GM21717 (cell line): ENCODE data around the gene MAP2.
A peak's percentile ranks its signal among the peaks of the same experiment; 100 is the strongest.
"Not testable (repeated sequence)": the region's sequence is repeated elsewhere in the genome, so short reads cannot be mapped to it uniquely, and the experiment has no call there.

Experiments
- ATAC-seq: cut with Tn5 transposase; IDR thresholded peaks from one replicate; pipeline ENCODE4 v1.9.1; 2021; ENCODE audit warnings: mild to moderate bottlenecking, moderate library complexity; ENCODE audit not compliant: unreplicated experiment

The MAP2 gene

GRCh38 chr2:209584472-209584871 is 160.6 kb downstream of the MAP2 start:
- no peak for ATAC-seq

GRCh38 chr2:209584915-209585314 is 161.1 kb downstream of the MAP2 start:
- no peak for ATAC-seq

- no peak for ATAC-seq
Measured at GRCh38 chr2:209591021-209591420, 167.2 kb downstream of the MAP2 start.

GRCh38 chr2:209592106-209592505 is 168.3 kb downstream of the MAP2 start:
- ATAC-seq: no peak

- ATAC-seq: no peak
Measured at GRCh38 chr2:209593930-209594329, 170.1 kb downstream of the MAP2 start.

- no peak for ATAC-seq
Measured at GRCh38 chr2:209596262-209596661, 172.4 kb downstream of the MAP2 start.

GRCh38 chr2:209598227-209598626 is 174.4 kb downstream of the MAP2 start:
- ATAC-seq: not testable (repeated sequence)

- ATAC-seq: no peak
Measured at GRCh38 chr2:209600341-209601171, 176.7 kb downstream of the MAP2 start.

- no peak for ATAC-seq
Measured at GRCh38 chr2:209601497-209601896, 177.7 kb downstream of the MAP2 start.

GRCh38 chr2:209602259-209602658 is 178.4 kb downstream of the MAP2 start:
- no peak for ATAC-seq

GRCh38 chr2:209609531-209609930 is 185.7 kb downstream of the MAP2 start:
- ATAC-seq: no peak

- ATAC-seq: no peak
Measured at GRCh38 chr2:209610631-209611030, 186.8 kb downstream of the MAP2 start.

GRCh38 chr2:209613649-209614305 is 189.9 kb downstream of the MAP2 start:
- no peak for ATAC-seq

GRCh38 chr2:209614690-209615369 is 191.0 kb downstream of the MAP2 start:
- ATAC-seq: no peak

GRCh38 chr2:209619782-209620181 is 195.9 kb downstream of the MAP2 start:
- ATAC-seq: peak; percentile 90

- ATAC-seq: no peak
Measured at GRCh38 chr2:209624192-209624938, 200.5 kb downstream of the MAP2 start.

- ATAC-seq: no peak
Measured at GRCh38 chr2:209629597-209629996, 205.8 kb downstream of the MAP2 start.

GRCh38 chr2:209633911-209634310 is 210.1 kb downstream of the MAP2 start:
- no peak for ATAC-seq

- ATAC-seq: no peak
Measured at GRCh38 chr2:209636076-209636475, 212.2 kb downstream of the MAP2 start.

GRCh38 chr2:209637293-209637692 is 213.4 kb downstream of the MAP2 start:
- ATAC-seq: no peak

- no peak for ATAC-seq
Measured at GRCh38 chr2:209638346-209638745, 214.5 kb downstream of the MAP2 start.
